NCI-H1436 treated with DMSO at 0.1 percent for 48 hours (cell line): ENCODE data around the gene ANKRD1.
A peak's percentile ranks its signal among the peaks of the same experiment; 100 is the strongest.
"Not testable (repeated sequence)": the region's sequence is repeated elsewhere in the genome, so short reads cannot be mapped to it uniquely, and the experiment has no call there.

Experiments used
- DNase-seq: peaks from one replicate; lab custom pipeline; 2025; lab: John Stamatoyannopoulos, UW

ANKRD1 gene

DNA sequence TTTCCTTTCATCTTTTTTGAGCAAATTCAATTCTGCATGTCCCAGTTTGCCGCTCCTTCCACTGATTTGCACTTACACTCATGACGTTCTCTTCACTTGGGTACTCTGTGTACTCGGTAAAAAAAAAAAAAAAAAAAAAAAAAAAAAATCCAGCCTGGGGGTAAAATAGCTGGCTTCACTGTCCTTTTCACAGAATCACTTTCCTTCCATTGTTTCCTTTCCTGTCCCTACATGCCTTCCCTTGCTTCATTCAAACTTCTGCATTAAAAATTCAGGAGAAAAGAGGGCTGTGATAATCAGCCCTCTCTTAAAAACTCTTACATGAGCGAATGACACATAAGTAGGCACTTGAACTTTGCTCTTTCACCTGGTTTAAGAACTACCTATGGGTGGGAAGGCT is 8.7 kb downstream of the ANKRD1 start:
- no peak for DNase-seq

DNA sequence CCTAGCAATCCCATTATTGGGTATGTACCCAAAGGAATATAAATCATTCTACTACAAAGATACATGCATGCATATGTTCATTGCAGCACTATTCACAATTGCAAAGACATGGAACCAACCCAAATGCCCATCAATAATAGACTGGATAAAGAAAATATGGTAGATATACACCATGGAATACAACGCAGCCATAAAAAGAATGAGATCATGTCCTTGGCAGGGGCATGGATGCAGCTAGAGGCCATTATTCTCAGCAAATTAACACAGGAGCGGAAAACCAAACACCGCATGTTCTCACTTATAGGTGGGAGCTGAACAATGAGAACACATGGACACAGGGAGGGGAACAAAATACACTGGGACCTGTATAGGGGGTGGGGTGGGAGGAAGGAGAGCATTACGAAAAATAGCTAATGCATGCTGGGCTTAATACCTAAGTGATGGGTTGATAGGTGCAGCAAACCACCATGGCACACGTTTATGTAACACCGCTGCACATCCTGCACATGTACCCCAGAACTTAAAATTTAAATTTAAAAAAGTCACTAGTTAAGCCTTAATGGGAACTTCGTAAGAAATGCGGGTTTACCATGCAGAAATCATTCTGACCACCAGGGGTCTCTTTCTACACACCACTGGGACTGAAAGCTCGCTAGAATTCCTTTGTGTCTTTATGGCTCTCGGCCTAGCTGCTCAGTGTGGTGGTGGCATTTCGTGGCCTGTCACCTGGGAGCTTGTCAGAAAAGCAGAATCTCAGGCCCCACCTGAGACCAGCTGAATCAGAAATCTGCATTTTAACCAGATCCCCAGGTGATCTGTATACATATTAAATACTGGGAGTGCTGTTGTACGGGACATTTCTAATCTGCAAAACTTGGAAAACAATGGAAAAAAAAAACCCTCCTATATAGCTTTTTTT is 9.5 kb downstream of the ANKRD1 start:
- DNase-seq, result peak; percentile 22

DNA sequence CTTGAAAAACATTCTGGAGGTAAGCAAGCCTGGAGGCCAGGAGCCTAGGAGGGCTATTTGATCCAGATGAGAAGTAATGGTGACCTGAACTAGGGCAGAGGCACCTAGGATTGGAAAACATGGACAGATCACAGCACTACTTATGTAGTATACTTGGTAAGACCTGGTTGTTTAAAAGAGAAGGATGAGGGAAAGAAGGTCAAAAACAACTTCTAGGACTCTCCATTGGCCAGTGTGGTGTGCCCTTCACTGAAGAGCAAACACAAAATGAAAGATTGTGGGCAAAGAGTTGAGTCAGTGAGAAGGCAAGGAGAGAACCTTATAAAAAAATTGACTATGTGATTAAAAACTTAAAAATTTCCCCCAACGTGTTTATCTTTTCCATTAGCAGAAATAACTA is 14.3 kb downstream of the ANKRD1 start:
- no peak for DNase-seq

DNA sequence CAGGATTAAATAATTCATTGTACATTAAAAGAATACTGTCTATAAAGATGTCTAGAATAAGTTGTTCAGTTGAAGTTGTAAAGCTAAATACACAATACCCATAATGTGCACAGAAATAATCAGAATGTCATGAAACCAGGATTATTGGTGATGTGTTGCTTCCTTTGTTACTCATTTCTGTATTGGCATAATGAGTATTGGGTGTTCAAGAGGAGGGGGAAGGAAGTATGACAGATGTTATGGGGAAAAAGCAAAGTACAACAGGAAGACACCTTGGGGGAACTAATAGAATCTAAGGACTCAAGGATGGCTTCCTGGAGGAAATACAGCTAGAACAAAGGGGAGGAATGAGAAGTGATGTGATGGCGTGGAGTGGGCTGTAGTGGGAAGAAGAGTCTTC is 15.0 kb downstream of the ANKRD1 start:
- no peak for DNase-seq

DNA sequence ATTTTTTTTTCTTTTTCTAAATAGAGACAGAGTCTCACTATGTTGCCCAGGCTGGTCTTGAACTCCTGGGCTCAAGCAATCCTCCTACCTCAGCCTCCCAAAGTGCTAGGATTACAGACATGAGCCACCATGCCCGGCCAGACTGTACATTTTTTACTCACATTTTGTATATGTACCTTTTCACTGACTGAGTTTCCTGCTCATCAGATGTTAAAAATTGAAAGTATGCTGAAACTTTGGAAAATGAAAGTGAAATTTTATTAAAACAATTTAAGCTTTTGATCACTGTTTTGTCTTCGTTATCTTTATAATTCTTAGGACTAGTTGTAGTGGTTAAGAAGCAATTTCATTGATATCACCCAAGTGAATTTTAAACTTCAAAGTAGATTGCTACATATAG is 24.0 kb downstream of the ANKRD1 start:
- DNase-seq, result not testable (repeated sequence)

DNA sequence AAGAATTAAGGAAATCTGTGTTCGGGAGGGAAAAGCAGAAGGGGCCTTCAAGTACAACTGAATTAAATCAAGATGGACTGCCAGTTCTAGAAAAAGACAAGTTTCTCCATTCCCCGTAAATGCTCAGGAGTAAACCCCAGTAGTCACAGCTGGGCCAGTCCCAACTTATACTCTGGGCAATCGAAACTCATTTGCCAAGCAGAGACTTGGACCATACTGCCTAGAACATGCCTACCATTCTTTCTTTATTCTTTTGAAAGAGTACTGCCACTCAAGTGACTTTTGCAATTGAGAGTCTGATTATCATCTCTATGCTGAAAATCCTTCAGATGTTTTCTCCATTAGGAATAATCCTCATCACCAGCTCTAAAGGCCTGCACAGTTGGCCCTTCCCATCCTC is 27.7 kb downstream of the ANKRD1 start:
- DNase-seq, result no peak

DNA sequence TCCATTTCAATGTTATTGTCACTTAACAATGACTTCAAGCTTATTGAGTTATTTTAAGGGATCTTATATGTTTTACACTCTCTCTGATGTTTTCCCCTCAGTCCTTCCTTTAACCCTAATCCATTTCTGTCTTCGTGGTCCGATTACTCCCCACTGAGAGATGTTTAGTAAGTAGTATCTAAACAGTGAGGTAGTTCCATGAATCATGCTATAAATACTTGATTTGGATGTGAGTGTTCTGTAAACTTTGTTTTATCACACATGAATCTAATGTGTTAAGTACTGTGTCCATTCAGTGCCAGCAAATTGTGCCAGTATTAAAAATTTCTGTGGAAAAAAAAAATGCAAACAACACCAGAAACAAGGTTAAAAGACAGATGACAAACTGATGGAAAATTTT is 30.5 kb downstream of the ANKRD1 start:
- DNase-seq, result no peak

DNA sequence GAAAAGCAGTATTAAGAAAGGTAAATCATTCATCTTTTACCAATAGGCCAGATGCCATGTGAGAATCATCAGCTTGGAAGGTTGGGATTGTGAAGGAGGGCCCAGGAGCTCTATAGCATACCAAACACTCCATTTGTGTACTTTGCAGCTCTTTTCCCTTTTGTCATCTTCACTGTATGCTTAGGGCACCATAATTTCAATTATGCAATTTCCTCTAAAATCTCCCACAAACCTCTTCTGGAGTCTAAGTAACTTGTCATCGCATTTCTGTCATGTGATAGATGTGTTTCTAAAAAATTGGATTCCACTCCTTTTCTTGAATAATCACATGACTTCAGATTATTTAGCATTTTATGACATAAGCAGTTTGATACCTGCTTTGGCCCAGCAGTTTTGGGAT is 31.3 kb downstream of the ANKRD1 start:
- DNase-seq, result no peak

DNA sequence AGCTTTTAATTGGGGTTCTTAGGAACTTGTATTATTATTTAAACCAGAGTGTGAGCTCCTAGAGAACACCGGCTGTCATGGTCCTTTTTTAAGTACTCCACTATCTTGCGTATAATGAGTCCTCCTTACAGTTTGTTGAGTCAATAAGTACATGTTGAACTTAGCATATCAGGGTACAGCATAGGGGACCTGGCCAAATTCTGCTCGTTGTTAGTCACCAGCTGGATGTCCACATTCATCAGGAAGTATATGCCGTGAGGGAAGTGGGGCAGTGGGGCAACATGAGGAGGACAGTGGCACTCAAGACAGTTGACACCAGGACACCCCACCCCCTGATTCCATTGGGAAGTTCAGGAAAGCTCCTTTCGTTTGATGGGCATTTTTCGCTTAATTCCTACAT is 32.5 kb downstream of the ANKRD1 start:
- no peak for DNase-seq

DNA sequence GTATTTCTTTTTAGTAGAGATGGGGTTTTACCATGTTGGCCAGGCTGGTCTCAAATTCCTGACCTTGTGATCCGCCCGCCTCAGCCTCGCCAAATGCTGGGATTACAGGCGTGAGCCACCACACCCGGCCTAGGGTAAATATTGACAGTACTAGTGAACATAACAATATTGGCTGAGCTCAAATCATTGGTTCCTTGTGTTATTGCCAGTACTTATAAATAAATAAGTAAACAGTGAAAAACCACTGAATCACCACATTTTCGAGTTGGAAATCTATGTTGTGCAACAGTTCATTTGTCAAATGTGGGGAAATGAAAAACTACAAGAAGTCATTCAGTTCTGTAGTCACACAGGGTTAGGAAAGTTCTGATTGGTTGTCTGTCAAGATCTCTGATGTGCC is 33.3 kb downstream of the ANKRD1 start:
- no peak for DNase-seq

DNA sequence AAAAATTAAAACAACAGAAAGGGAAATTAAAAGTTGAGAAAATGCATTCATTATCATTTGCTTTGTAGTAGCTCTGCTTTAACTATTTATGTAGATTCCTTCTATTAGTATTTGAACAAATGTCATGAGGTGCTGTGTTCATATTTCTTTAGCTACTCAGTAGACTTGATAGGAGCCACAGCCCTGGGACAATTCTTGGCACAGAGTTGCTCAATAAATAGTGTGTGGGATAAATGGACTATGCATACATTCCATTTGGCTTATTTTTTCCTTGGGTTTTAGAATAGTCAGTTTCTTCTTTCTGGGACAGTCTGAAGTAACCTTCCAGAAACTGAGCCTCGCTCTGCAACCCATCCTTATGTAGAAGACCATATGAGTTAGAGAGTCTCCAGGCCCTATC is 35.7 kb downstream of the ANKRD1 start:
- no peak for DNase-seq

DNA sequence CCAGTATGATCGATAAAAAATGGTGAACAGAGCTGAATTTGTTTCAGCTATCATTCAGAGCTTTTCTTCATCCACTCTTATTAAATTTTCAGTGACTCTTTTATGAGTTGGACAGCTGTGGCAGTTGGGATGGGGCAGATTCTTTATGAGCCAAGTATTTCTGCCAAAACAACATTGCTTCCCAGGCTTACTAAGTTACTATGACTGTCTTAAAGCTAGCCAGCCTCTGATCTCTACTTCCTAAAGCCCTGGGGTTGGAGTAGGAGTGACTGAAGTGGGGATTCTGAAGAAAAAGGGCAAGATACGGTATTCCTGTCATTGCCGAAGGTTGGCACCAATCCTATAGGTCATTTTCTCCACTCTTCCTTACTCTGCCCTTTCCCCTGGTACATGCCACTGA is 36.5 kb downstream of the ANKRD1 start:
- no peak for DNase-seq

DNA sequence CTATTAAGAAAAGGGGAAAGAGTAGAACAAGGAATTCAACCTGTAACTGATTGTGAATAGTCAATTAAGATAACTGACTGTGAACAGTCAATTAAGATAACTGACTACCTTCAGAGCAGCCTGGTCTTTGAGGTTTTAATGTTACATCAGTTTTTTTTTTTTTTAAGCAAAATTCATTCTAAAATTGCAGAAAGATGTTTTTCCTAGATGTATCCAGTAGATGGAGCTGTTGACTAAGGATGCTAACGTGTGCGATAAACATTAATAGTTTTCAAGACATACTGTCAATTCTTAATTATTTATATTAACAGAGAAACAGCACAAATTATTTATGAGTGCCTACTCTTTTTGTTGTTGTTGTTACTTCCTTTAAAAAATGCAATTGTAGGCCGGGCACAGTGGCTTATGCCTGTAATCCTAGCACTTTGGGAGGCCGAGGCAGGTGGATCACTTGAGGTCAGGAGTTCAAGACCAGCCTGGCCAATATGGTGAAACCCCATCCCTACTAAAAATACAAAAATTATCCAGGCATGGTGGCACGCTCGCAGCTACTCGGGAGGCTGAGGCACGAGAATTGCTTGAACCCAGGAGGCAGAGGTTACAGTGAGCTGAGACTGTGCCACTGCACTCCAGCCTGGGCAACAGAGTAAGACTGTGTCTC is 40.7 kb downstream of the ANKRD1 start:
- not testable (repeated sequence) for DNase-seq

DNA sequence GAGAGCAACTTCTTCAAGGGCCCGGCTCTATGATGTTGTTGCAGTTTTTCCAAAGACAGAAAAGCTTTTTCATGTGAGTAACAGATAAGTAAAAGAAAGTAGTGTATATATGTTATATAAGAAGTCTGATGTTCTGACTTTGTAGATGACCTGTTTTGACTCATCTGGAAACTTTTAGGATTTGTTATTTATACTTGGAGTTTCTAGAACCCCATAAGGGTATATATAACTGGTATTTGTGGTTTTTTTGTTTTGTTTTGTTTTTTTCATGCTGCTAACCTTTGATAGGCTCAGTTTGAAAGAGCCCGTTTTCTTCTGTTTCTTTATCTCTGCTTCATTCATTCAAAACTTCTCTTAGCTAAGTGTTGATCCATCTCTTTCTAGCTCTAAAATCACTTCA is 41.8 kb downstream of the ANKRD1 start:
- no peak for DNase-seq

DNA sequence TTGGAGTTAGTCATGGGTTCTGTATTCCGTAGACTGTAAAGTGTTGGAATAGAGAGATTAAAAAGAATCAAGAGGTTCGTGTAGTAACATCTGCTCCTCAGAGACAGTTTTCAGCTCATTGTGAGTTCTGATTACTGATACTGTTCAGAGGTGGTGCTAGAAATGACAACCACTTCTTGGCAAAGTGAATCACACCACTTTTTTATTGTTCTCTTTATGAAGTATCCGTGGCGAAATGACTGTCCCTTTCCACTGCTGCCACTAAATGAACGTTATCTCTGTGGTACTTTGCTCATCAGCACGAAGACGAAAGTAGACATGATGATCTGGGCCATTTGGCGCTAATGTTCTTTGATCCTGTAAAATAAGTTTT is 48.3 kb downstream of the ANKRD1 start:
- no peak for DNase-seq

DNA sequence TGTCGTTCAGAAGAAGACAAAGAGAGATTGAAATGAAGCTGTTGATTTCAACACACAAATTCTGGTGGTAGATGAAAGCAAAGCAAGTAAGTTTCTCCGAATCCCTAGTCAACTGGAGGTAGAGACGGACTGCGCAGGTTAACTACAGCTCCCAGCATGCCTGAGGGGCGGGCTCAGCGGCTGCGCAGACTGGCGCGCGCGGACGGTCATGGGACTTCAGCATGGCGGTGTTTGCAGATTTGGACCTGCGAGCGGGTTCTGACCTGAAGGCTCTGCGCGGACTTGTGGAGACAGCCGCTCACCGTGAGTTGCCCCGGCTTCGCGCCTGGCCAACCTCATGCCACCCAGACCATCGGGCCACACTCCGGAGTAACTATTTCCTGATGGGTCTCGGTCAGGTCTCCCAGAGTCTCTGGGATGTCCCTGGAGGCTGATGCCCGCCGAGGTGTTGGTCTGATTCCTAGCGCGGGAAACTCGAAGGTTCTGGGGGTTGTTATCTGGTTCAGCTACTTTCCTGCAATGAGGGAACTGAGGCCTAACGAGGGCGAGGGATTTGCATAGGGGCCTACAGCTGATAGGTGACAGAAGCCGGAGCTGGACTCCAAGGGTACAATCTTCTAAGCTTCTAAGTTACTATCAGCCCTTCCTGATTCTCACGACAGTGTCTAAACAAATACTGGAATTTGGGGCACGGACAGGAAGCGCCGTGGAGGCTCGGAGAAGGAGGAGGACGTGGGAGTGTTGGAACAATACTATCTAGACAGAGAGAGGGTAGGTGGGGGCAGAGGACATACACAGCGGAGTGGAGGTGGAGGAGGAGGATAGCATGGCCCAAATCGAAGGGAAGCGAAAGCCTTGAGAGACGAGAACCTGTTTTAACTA is 48.9 kb downstream of the ANKRD1 start, which contains the start of gene RPP30:
TSS of gene RPP30 (plus strand) at position 209 of the 882 bp plus-strand sequence. CDS start at position 222, 13 bp downstream.
- DNase-seq, result peak; percentile 30

DNA sequence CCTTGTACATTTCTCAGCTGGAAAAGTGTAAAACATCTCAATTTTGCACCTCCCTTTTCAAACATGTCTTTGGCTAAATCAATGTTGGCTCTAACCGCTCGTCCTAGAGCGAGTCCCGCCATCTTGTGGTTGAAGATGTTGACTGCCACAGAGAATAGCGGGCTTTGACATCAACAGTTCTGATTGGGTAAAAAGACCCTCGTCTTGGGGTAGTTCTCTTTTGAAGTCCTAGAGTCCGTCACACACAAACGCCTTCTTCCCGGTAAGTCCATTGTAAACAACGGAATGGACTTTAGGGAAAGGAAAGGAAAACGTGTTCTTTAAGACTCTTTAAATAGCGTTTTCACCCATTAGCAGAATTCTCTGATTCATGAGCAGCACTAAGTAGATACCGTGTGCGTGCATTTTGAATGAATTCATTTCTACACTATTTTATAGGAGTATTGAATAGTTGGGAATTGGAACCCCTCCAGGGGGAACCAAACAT is 49.6 kb downstream of the ANKRD1 start:
- DNase-seq, result peak; percentile 23

DNA sequence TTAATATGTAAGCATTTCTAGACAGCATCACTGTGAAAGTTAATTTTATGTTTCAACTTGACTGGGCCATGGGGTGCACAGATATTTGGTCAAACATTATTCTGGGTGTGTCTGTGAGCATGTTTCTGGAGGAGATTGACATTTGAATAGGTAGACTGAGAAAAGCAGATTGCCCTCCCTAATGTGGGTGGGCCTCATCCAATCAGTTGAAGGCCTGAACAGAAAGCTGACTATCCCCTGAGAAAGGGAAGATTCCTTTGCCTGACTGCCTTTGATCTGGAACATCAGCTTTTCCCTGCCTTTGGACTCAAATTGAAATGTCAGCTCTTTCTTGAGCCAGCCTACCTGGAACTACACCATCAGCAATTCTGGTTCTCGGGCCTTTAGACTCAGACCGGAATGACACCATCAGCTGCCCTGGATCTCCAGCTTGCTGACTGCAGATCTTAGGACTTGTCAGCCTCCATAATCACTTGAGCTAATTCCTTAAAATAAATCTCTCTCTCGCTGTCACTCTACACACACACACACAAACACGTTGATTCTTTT is 54.8 kb downstream of the ANKRD1 start:
- no peak for DNase-seq

DNA sequence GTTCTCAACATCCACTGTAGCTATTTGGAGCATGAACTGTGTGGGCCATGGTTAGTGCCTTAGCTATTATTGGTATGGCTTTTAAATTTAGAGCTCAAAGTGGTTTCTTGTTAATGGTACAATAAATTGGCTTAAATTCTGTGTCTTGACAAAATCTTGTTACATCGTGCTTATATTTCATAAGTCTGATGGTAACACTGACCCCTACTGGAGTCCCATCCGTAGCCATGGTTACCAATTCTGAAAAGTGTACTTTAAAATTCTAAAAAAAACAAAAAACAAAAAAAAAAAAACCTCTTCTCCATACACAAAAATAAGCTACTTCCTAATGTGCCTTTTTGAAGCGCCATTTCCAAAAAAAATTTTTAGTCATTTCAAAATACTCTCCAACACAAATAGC is 55.5 kb downstream of the ANKRD1 start:
- DNase-seq, result no peak

DNA sequence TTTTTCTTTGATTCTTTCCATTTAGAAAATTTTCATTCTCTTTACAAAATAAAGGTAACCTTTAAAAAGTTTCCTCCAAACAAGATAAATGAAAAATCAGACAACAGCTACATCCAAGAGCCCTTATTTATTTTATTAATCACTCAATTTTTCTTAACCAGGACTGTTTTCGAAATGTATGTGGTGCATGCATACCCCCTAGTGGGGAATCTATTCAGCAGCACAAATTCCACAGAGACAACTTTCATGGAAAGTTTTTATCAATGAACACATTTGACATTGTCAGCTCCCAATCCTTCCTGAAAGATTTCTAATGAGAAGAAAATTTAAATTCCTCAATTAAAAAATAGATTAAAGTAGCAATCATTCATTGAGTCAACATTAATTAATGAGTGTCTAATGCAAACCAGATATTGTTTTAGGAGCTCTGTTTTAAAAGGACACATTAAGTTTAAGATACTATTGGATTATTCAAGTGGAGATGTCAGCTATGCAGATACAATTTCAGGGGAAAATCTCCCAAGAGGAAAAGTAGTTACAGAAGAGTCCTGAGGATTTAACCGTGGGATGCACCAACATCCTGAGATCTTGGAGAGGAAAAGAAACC is 57.9 kb downstream of the ANKRD1 start:
- no peak for DNase-seq
